BLaER1 (cell line): ENCODE data around the gene TDRD7.

Source experiments
- H3K27ac ChIP-seq: shearing (Covaris generic); formaldehyde crosslinking; 2 replicates; pipeline ENCODE4 v1.8.1; 2022
- H3K27me3 ChIP-seq: shearing (Covaris generic); formaldehyde crosslinking; 2 replicates; pipeline ENCODE4 v1.8.1; 2022
- H3K36me3 ChIP-seq: shearing (Covaris generic); formaldehyde crosslinking; 2 replicates; pipeline ENCODE4 v1.8.1; 2022
- H3K4me1 ChIP-seq: shearing (Covaris generic); formaldehyde crosslinking; 2 replicates; pipeline ENCODE4 v1.8.1; 2022
- H3K4me2 ChIP-seq: shearing (Covaris generic); formaldehyde crosslinking; 2 replicates; pipeline ENCODE4 v1.8.1; 2022
- H3K4me3 ChIP-seq: shearing (Covaris generic); formaldehyde crosslinking; 2 replicates; pipeline ENCODE4 v1.8.1; 2022
- H3K9ac ChIP-seq: shearing (Covaris generic); formaldehyde crosslinking; 2 replicates; pipeline ENCODE4 v1.8.1; 2022
- H3K9me3 ChIP-seq: shearing (Covaris generic); formaldehyde crosslinking; 2 replicates; pipeline ENCODE4 v1.8.1; 2022
- H4K20me1 ChIP-seq: shearing (Covaris generic); formaldehyde crosslinking; 2 replicates; pipeline ENCODE4 v1.8.1; 2022
- Cebpa-rat ChIP-seq: shearing (Covaris generic); IDR thresholded peaks from 2 replicates; pipeline ENCODE4 v1.8.1; 2022

TDRD7 gene

DNA sequence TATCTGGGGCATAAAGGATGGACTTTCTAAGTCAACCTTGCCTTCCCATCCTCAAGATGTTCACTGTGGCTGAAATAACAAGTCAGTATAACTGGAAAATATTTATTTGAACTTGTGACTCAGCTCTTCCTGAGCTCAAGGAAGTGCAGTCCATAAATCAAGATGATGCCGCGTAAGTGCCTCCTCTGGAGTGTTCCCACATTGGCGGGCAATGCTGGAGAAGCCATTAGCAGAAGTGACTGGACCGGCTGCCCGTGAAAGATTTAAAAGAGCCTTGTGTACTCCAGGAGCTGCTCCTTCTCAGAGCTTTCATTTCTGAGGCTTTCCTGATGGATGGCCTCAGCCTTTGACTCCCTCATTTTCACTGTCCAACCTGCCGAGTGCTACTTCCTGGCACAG, 107.0 kb downstream of the TDRD7 start:
- no peak overlapping the region for H3K4me2 ChIP-seq
- no peaks in the 10 kb centered on the region for H3K27me3 ChIP-seq
- H3K4me1 ChIP-seq, result no peaks in the 10 kb centered on the region
- no peak overlapping the region for H3K4me3 ChIP-seq
- no peaks in the 10 kb centered on the region for H3K36me3 ChIP-seq
- no peaks in the 10 kb centered on the region for H4K20me1 ChIP-seq
- no peak overlapping the region for H3K27ac ChIP-seq
- H3K9me3 ChIP-seq, result no peaks in the 10 kb centered on the region
- TF ChIP-seq Cebpa-rat, result no peak
- no peak overlapping the region for H3K9ac ChIP-seq

DNA sequence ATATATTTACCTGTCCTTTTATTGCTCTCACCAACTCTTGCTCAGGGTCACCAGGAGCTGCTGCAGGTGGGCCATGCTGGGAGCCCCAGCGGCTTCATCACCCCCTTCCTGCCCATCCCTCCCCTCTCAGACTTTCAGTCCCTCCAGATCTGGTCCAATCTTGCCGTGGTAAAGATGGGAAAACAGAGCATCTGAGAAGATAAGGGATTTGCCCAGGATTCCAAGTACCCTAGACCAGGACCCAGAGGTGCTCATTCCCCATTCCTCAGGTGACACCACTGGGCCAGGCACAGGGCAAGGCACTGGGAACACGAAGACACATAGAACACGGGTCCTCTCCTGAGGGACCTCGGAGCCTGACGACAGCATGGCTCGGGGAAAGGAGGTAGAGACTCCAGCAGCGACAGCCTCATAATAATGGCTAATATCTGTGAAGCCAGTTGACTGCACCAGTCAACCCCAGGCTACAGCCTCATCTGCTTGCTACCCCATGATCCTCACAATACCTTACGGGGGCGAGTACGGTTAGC, 107.6 kb downstream of the TDRD7 start:
- TF ChIP-seq Cebpa-rat, result no peak
- H3K4me2 ChIP-seq, result no peak overlapping the region
- H3K9ac ChIP-seq, result no peak overlapping the region
- H3K27me3 ChIP-seq, result no peaks in the 10 kb centered on the region
- no peaks in the 10 kb centered on the region for H3K4me1 ChIP-seq
- H4K20me1 ChIP-seq, result no peaks in the 10 kb centered on the region
- H3K36me3 ChIP-seq, result no peaks in the 10 kb centered on the region
- no peak overlapping the region for H3K4me3 ChIP-seq
- no peaks in the 10 kb centered on the region for H3K9me3 ChIP-seq
- no peak overlapping the region for H3K27ac ChIP-seq

DNA sequence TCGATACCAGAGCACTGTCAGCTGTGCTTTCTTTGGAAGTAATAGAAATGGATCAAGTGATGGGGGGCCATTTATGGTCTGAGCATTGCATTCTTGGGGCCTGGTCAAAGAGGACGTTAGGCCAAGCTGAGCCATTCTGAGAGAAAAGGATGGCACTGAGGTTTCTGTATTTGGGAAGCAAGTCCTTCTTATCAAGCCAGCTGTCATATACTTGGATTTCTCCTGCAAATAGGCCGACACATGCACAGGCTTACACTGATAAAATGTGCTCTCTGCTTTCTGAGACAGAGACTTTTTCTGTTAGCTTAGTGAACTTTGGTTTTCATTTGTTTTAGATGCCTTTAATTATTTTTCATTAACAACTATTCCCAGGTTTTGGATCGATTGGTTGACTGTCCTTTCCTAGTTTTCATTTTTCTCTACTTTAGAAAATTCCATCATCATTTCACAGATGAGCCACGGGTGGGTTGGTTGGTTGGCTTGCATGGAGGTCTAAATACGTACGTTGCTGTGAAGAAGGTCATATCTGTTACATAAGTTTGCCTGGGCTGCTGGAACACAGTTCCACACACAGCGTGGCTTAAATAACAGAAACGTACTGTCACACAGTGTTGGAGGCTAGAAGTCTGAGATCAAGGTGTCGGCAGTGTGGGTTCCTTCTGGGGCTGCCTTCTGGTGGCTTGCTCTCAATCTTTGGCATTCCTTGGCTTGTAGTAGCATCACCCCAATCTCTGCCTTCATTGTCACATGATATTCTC, 109.9 kb downstream of the TDRD7 start:
- H3K36me3 ChIP-seq, result no peaks in the 10 kb centered on the region
- H3K27ac ChIP-seq, result no peak overlapping the region
- no peak for TF ChIP-seq Cebpa-rat
- H3K4me1 ChIP-seq, result no peaks in the 10 kb centered on the region
- H3K4me2 ChIP-seq, result no peak overlapping the region
- no peaks in the 10 kb centered on the region for H3K9me3 ChIP-seq
- no peak overlapping the region for H3K4me3 ChIP-seq
- no peaks in the 10 kb centered on the region for H4K20me1 ChIP-seq
- no peaks in the 10 kb centered on the region; the same call in 1 of the 2 replicates for H3K27me3 ChIP-seq
- H3K9ac ChIP-seq, result no peak overlapping the region

DNA sequence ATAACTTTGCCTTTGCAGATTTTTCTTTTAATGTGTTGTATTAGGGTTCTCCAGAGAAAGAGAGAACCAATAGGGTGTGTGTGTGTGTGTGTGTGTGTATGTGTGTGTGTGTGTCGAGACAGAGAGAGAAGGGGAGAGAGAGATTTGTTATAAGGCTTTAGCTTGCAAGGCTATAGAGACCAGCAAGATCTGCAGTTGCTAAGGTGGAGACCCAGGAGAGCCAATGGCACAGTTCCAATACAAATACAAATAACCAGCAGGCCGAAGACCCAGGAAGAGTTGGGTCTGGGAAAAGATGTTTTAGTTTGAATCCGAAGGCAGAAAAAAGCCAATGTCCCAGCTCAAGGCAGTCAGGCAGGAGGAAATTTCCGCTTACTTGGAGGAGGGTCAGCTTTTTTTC, 112.5 kb downstream of the TDRD7 start:
- Histone ChIP-seq H4K20me1 (no peaks in the 10 kb centered on the region), H3K4me3 (no peak overlapping the region), H3K36me3 (no peaks in the 10 kb centered on the region), H3K9ac (no peak overlapping the region), H3K9me3 (no peaks in the 10 kb centered on the region), H3K4me2 (no peak overlapping the region), H3K27ac (no peak overlapping the region), H3K4me1 (peaks cover 3% of the 10 kb centered on the region), H3K27me3 (peaks cover 6% of the 10 kb centered on the region; the same call in 1 of the 2 replicates)
- no peak for TF ChIP-seq Cebpa-rat

- no peak overlapping the region for H3K4me2 ChIP-seq
- H4K20me1 ChIP-seq, result no peaks in the 10 kb centered on the region
- no peak overlapping the region for H3K9ac ChIP-seq
- no peaks in the 10 kb centered on the region for H3K9me3 ChIP-seq
- H3K4me3 ChIP-seq, result no peak overlapping the region
- H3K4me1 ChIP-seq, result peaks cover 8% of the 10 kb centered on the region
- peaks cover 6% of the 10 kb centered on the region; the same call in 1 of the 2 replicates for H3K27me3 ChIP-seq
- no peak overlapping the region for H3K27ac ChIP-seq
- TF ChIP-seq Cebpa-rat, result no peak
- no peaks in the 10 kb centered on the region for H3K36me3 ChIP-seq
Observed at GRCh38 chr9:97525451-97525850, 113.6 kb downstream of the TDRD7 start.

- no peak overlapping the region for H3K4me3 ChIP-seq
- H3K9me3 ChIP-seq, result no peaks in the 10 kb centered on the region
- H3K27me3 ChIP-seq, result peaks cover 6% of the 10 kb centered on the region; the same call in 1 of the 2 replicates
- no peaks in the 10 kb centered on the region for H3K36me3 ChIP-seq
- H3K9ac ChIP-seq, result no peak overlapping the region
- no peaks in the 10 kb centered on the region for H4K20me1 ChIP-seq
- no peak overlapping the region for H3K4me2 ChIP-seq
- no peak overlapping the region for H3K27ac ChIP-seq
- TF ChIP-seq Cebpa-rat, result no peak
- H3K4me1 ChIP-seq, result peaks cover 8% of the 10 kb centered on the region
Observed at GRCh38 chr9:97526895-97527575, 115.1 kb downstream of the TDRD7 start.

DNA sequence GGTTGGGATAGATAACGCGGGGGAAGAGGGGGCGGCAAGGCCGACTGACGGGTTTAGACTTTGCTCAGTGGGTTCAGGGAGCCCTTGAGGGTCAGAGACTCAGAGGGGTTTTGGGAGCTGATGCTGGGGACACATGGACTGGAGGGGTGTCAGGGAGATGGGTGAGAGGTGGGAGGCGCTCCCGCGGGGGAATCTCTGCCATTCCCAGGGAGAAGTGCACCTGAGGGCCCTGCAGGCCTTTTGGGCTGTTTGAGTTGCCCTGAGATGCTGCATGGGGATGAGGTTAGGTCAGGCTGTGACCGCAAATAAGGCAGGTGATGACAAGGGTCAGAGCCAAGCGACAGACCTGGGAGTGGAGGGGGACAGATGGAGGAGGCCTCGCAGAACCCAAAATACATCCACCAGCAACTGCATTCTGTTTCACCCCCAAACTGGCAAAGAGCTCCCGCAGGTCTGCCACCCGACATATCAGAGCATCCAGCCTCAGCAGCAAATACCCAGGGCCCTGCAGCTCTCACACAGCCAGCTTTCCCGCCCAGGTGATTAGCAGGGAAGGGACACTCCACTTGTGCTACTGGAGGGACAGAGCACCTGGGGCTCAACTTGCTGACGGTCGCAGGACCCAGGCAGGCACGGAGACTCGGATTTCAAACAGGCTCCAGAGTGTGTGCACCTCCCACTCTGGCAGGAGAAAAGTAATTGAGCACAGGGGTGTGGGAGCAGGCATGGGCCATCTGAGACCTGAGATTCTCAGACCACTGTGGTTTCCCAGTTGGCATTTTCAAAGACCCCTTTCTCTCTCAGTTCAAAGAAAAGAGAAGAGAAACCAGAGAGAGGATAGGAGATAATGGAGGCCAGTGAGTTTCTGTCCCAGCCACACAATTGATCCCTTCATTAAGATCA, 116.0 kb downstream of the TDRD7 start:
- Histone ChIP-seq H3K36me3 (no peaks in the 10 kb centered on the region), H3K27me3 (peaks cover 6% of the 10 kb centered on the region; the same call in 1 of the 2 replicates), H3K9me3 (no peaks in the 10 kb centered on the region), H3K4me1 (peaks cover 8% of the 10 kb centered on the region), H4K20me1 (no peaks in the 10 kb centered on the region), H3K9ac (no peak overlapping the region), H3K4me2 (no peak overlapping the region), H3K4me3 (no peak overlapping the region), H3K27ac (no peak overlapping the region)
- no peak for TF ChIP-seq Cebpa-rat

DNA sequence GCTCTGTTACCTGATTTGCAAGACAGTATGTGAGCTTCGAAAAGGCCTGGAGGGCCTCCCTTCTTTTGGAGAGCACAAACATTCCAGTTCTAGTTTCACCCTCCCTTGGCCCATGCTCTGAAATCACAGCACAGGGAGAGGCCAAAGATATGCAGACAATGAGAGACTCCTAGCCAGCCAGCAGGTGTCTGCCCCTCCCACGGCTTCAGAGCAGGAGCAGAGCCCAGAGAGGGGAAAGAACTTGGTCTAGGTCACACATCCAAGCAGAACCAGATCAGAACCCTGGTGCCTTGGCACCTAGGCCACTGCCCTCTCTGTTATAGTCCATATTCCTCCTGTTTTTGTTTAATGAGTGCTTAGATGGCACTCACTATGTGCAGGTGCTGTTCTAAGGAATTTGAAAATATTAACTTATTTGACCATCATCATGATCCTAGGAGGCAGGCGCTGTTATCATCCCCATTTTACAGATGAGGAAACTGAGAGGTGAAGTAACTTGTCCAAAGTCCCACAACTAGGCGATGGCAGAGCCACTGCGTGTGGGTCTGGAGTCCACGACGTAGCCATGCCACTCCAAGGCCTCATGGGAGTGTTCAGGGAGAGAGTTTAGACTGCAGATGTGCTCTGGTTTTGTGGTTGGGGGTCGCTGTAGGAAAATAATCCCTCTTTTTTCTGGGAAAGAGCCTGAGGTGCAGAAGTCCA, 116.8 kb downstream of the TDRD7 start:
- peaks cover 6% of the 10 kb centered on the region; the same call in 1 of the 2 replicates for H3K27me3 ChIP-seq
- H3K4me3 ChIP-seq, result no peak overlapping the region

More for the DNA sequence above, 116.8 kb downstream of the TDRD7 start:
- Histone ChIP-seq H3K36me3 (no peaks in the 10 kb centered on the region), H3K4me1 (peaks cover 8% of the 10 kb centered on the region), H3K4me2 (no peak overlapping the region), H3K9me3 (no peaks in the 10 kb centered on the region), H4K20me1 (no peaks in the 10 kb centered on the region), H3K27ac (no peak overlapping the region), H3K9ac (no peak overlapping the region)
- no peak for TF ChIP-seq Cebpa-rat
